K562 (cell line): ENCODE data around the gene MPI. TPM values are rescaled to one million over a fixed set of nuclear protein-coding genes. Genes with fewer than 3 reads are reported as not detected.

ENCODE experiments used
- ATAC-seq: fragments of 200-7000 bp; cut with Tn5 transposase; 3 replicates; pipeline ENCODE4 v1.9.1; 2020; ENCODE audit warnings: moderate library complexity
- BruUV-seq: library from RNA; stranded (reverse); fragments of 400-500 nt; replicated peaks from 2 replicates; lab custom pipeline; 2021; lab: Mats Ljungman, UMichigan
- CTCF ChIA-PET: fragments of 300-600 bp; formaldehyde crosslinking; extraction: SDS; loops from one replicate; lab custom pipeline; 2021; ENCODE audit warnings: low intra/inter-chr PET ratio; lab: Yijun Ruan, JAX
- POLR2A ChIA-PET: fragments of 300-600, 350-650 bp; sonication (Branson Sonifier 250); formaldehyde crosslinking; extraction: SDS; loops from one replicate; lab custom pipeline; 2021; ENCODE audit warnings: antibody characterized with exemption, inconsistent platforms; lab: Yijun Ruan, JAX
- DNase-seq, 4 experiments: peaks; one replicate each; pipeline versions ENCODE4 v3.0.0 to v3.0.0-alpha.2; 2011 to 2018; ENCODE audit warnings: low spot score in 3 of 4, mixed read lengths in 3 of 4; ENCODE audit errors: extremely low read depth in 1 of 4
- FAIRE-seq: peaks from 2 replicates; lab custom pipeline; 2011; peaks lifted over from hg19 to GRCh38; lab: Jason Lieb, UNC
- H2AFZ ChIP-seq: 2 replicates; pipeline ENCODE4 v1.6.0; 2011; ENCODE audit warnings: low read depth, low read length, control low read depth, inconsistent platforms
- H3K27ac ChIP-seq: fragments of 200-600 bp; 3 replicates; pipeline ENCODE4 v1.8.0; 2011; ENCODE audit warnings: low read depth, mild to moderate bottlenecking, control low read depth, inconsistent platforms, low read length, moderate library complexity, mixed read lengths; ENCODE audit errors: extremely low read depth
- H3K27me3 ChIP-seq, 2 experiments: fragments of 300-600 bp in 1 of 2; 2 replicates in 1 of 2; 3 replicates in 1 of 2; pipeline versions ENCODE4 v1.6.0 to v1.8.0; 2011; ENCODE audit warnings: inconsistent platforms in 2 of 2, low read length in 2 of 2, mild to moderate bottlenecking in 1 of 2, mixed read lengths in 1 of 2, moderate library complexity in 1 of 2; ENCODE audit not compliant: control insufficient read depth in 2 of 2, insufficient read depth in 2 of 2
- H3K36me3 ChIP-seq: fragments of 300-600 bp; 3 replicates; pipeline ENCODE4 v1.8.0; 2011; ENCODE audit warnings: mild to moderate bottlenecking, low read length, inconsistent platforms; ENCODE audit not compliant: control insufficient read depth, insufficient read depth
- H3K4me1 ChIP-seq, 2 experiments: fragments of 200-600 bp in 1 of 2; replicated peaks in 1 of 2; 2 replicates in 1 of 2; 3 replicates in 1 of 2; pipeline versions ENCODE4 v1.5.1 to v1.8.0; 2011; ENCODE audit warnings: inconsistent platforms in 2 of 2, low read length in 2 of 2, mild to moderate bottlenecking in 1 of 2, mixed read lengths in 1 of 2, moderate library complexity in 1 of 2; ENCODE audit not compliant: control insufficient read depth in 2 of 2, insufficient read depth in 2 of 2
- H3K4me2 ChIP-seq: 2 replicates; pipeline ENCODE4 v1.6.1; 2011; ENCODE audit warnings: low read length, control low read depth, inconsistent platforms, mixed read lengths; ENCODE audit not compliant: insufficient read depth
- H3K4me3 ChIP-seq: fragments of 200-600 bp; sonication (generic), shearing (Covaris generic); 2 replicates; pipeline ENCODE4 v1.5.1; 2016; ENCODE audit warnings: control low read depth, inconsistent platforms
- H3K79me2 ChIP-seq: fragments of 200-600 bp; 3 replicates; pipeline ENCODE4 v1.8.0; 2011; ENCODE audit warnings: low read length, inconsistent platforms; ENCODE audit not compliant: control insufficient read depth, insufficient read depth
- H3K9ac ChIP-seq, 2 experiments: 2 replicates each; pipeline versions ENCODE4 v1.6.0 to v1.6.1; 2011; ENCODE audit warnings: low read depth in 2 of 2, low read length in 2 of 2, control low read depth in 1 of 2, inconsistent platforms in 1 of 2, mild to moderate bottlenecking in 1 of 2, mixed read lengths in 1 of 2; ENCODE audit not compliant: insufficient read depth in 1 of 2
- H3K9me1 ChIP-seq: one replicate; pipeline ENCODE4 v1.6.0; 2011; ENCODE audit warnings: inconsistent platforms, mild to moderate bottlenecking, low read length, moderate library complexity; ENCODE audit not compliant: control insufficient read depth, insufficient read depth
- H3K9me3 ChIP-seq: replicated peaks from 2 replicates; pipeline ENCODE4 v1.5.1; 2011; ENCODE audit warnings: low read depth, low read length, inconsistent platforms; ENCODE audit not compliant: control insufficient read depth, insufficient read depth
- H4K20me1 ChIP-seq: replicated peaks from 2 replicates; pipeline ENCODE4 v1.6.1; 2011; ENCODE audit warnings: low read length, inconsistent platforms, mixed read lengths; ENCODE audit not compliant: control insufficient read depth, insufficient read depth
- CBFA2T3 ChIP-seq: fragments of 450-650 bp; IDR thresholded peaks from 2 replicates; pipeline ENCODE4 v1.6.1; 2017
- ETS2 ChIP-seq: IDR thresholded peaks from 2 replicates; pipeline ENCODE4 v1.6.1; 2016; ENCODE audit warnings: borderline replicate concordance, missing genetic modification characterization, mild to moderate bottlenecking, moderate library complexity, missing compliant biosample characterization; ENCODE audit not compliant: poor library complexity, severe bottlenecking
- NFIC ChIP-seq: fragments of 450-650 bp; IDR thresholded peaks from 2 replicates; pipeline ENCODE4 v1.6.1; 2017; ENCODE audit warnings: mild to moderate bottlenecking, inconsistent platforms
- ZC3H4 ChIP-seq: sonication (generic); formaldehyde crosslinking; IDR thresholded peaks from 2 replicates; pipeline ENCODE4 v1.9.0; 2021; ENCODE audit warnings: missing genetic modification reagents, borderline replicate concordance
- WGBS: fragments of 100-300 bp; shearing (Covaris generic); methylation state at CpG from one replicate; pipeline ENCODE4 v1.1.6; 2016; ENCODE audit warnings: low coverage, mixed read lengths; ENCODE audit not compliant: insufficient coverage; ENCODE audit errors: missing lambda C conversion rate; 5-methylcytosine and 5-hydroxymethylcytosine counted together
- in situ Hi-C: fragments of 300-500 bp; cut with MboI; formaldehyde crosslinking; loops from 4 replicates; pipeline ENCODE4 v1.15.0; 2018; ENCODE audit warnings: inconsistent platforms, mixed read lengths
- intact Hi-C: fragments of 100-400 bp; cut with micrococcal nuclease; formaldehyde crosslinking; loops from 2 replicates; pipeline ENCODE4 v1.14.2; 2022
- polyA plus RNA-seq, 8 experiments: library from polyadenylated mRNA; depleted of rRNA in 4 of 8; stranded (reverse) in 5 of 8; unstranded in 3 of 8; fragments of >200 nt; fragmentation: Nextera tagmentation in 2 of 8; fragmentation: Illumina TruSeq in 1 of 8; extraction: Ambion mirVana in 2 of 8; extraction: Trizol in 1 of 8; gene quantifications; 2 replicates each; pipeline versions ENCODE4 v1.2.1 to v1.2.3, GENCODE V29; 2011 to 2014; ENCODE audit warnings: inconsistent platforms in 1 of 8, missing spikeins in 1 of 8
- total RNA-seq, 7 experiments: library from RNA; depleted of rRNA in 6 of 7; stranded (reverse); fragments of >200 nt in 6 of 7; fragmentation: Illumina TruSeq in 2 of 7; extraction: Trizol in 2 of 7; gene quantifications; 2 replicates each; pipeline versions ENCODE4 v1.2.1 to v1.2.3, GENCODE V29; 2011 to 2021; ENCODE audit warnings: low replicate concordance in 1 of 7
- TF ChIP-seq, protein P1 (sequence below): sonication (generic); formaldehyde crosslinking; IDR thresholded peaks from 2 replicates; pipeline ENCODE4 v1.8.0; 2022; ENCODE audit warnings: mild to moderate bottlenecking, low read depth, missing genetic modification reagents
- TF ChIP-seq, protein P2 (sequence below): fragments of 450-650 bp; IDR thresholded peaks from 2 replicates; pipeline ENCODE4 v1.6.1; 2016
- TF ChIP-seq, protein P3 (sequence below), 3 experiments: IDR thresholded peaks in 2 of 3; conservative IDR thresholded peaks in 1 of 3; 2 replicates each; pipeline ENCODE4 v1.5.1; 2011 to 2012; ENCODE audit warnings: low read length in 3 of 3, mild to moderate bottlenecking in 3 of 3, control low read depth in 2 of 3, improper control_type of control experiment in 1 of 3, inconsistent platforms in 1 of 3, low read depth in 1 of 3, mixed read lengths in 1 of 3, moderate library complexity in 1 of 3; ENCODE audit not compliant: insufficient read depth in 2 of 3

The MPI gene
- total and polyA plus RNA-seq, 9 of the 15 experiments (the other 6 are each of a cell fraction or from before 2014, with no cell fraction given) = 30.7 to 105 (median 40.5) TPM

DNA sequence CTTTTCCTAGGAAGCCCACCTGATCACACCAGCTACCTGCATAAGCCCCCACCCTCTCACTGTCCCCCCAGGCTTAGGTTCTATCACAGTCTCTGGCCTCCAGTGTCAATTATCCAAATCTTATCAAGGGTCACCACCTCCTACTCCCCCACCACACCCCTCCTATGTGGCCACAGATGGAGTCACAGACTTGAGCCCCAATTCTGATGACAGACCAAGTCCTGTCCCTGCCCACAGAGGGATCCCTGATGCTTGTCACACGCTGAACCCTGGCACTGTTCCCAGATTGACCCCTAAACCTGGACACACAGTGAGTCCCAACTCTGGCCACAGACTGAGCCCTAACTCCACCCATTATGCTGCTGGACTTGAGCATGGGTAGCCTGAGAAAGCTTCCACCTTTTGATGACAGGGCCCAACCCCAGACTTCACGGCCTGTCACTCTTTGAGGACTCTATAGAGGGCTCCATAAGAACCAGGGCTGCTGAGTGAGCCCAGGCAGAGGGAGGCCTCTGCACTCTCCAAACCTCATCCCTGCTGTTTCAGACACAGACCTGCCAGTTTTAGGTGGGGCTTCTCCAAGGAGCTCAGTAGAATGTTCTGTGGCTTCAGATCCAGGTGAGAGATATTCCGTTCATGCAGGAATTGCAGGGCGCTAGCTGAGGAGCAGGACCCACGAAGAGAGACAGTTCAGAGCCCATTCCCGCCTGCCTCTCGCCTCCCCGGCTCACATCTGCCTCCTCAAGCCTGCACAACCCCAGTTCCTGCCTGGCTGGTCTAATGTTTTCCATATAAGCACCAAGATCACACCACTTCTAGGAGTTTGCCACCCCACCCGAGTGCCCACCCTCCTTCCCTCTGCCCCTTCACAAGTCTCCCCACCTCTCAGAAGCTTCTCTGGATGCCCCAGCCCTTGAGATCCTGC is 48.7 kb upstream of the MPI start:
- Histone ChIP-seq H4K20me1 (peaks cover 4% of the 10 kb centered on the region; the same call in 1 of the 2 replicates), H3K27me3 (no peaks in the 10 kb centered on the region), H3K4me1 (peaks cover 19 to 62% of the 10 kb centered on the region in 2 experiments; a peak in 4 of 5 replicates), H3K9ac (peak overlapping the region in 1 of 2 experiments; percentile 22; a peak in 2 of 4 replicates), H2AFZ (no peak overlapping the region), H3K79me2 (peaks cover 14% of the 10 kb centered on the region; the same call in 2 of the 3 replicates), H3K36me3 (peaks cover 60% of the 10 kb centered on the region; the same call in 2 of the 3 replicates), H3K9me1 (peaks cover 8% of the 10 kb centered on the region), H3K9me3 (no peaks in the 10 kb centered on the region), H3K4me3 (no peak overlapping the region), H3K27ac (no peak overlapping the region; the same call in 2 of the 3 replicates), H3K4me2 (no peak overlapping the region)
- FAIRE-seq (no peak), ATAC-seq (no peak), DNase-seq (peak in 3 of 4 experiments; percentile 27 to 72 (median 69))
- in situ Hi-C loops (no loop called here), intact Hi-C loops (loop anchor here (5.0 kb wide), 3 partner anchors 51 to 146 kb away; partner anchors contain the start of gene MPI)
- CTCF ChIA-PET = no interaction called here
- no TSS peak for BruUV-seq
- POLR2A ChIA-PET = no interaction called here
- TF ChIP-seq, protein P1, sequence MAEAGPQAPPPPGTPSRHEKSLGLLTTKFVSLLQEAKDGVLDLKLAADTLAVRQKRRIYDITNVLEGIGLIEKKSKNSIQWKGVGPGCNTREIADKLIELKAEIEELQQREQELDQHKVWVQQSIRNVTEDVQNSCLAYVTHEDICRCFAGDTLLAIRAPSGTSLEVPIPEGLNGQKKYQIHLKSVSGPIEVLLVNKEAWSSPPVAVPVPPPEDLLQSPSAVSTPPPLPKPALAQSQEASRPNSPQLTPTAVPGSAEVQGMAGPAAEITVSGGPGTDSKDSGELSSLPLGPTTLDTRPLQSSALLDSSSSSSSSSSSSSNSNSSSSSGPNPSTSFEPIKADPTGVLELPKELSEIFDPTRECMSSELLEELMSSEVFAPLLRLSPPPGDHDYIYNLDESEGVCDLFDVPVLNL (CRISPR knock-in tag) = no peak
- TF ChIP-seq, protein P2, sequence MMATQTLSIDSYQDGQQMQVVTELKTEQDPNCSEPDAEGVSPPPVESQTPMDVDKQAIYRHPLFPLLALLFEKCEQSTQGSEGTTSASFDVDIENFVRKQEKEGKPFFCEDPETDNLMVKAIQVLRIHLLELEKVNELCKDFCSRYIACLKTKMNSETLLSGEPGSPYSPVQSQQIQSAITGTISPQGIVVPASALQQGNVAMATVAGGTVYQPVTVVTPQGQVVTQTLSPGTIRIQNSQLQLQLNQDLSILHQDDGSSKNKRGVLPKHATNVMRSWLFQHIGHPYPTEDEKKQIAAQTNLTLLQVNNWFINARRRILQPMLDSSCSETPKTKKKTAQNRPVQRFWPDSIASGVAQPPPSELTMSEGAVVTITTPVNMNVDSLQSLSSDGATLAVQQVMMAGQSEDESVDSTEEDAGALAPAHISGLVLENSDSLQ = peak; percentile 56
- TF ChIP-seq ZC3H4 (CRISPR knock-in tag) (no peak), ETS2 (tag) (no peak), CBFA2T3 (peak; percentile 24; the same call in 1 of the 2 replicates), NFIC (0 out of 2 replicates have a peak, but pooled peaks have one; percentile 18)
- TF ChIP-seq, protein P3, sequence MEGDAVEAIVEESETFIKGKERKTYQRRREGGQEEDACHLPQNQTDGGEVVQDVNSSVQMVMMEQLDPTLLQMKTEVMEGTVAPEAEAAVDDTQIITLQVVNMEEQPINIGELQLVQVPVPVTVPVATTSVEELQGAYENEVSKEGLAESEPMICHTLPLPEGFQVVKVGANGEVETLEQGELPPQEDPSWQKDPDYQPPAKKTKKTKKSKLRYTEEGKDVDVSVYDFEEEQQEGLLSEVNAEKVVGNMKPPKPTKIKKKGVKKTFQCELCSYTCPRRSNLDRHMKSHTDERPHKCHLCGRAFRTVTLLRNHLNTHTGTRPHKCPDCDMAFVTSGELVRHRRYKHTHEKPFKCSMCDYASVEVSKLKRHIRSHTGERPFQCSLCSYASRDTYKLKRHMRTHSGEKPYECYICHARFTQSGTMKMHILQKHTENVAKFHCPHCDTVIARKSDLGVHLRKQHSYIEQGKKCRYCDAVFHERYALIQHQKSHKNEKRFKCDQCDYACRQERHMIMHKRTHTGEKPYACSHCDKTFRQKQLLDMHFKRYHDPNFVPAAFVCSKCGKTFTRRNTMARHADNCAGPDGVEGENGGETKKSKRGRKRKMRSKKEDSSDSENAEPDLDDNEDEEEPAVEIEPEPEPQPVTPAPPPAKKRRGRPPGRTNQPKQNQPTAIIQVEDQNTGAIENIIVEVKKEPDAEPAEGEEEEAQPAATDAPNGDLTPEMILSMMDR (IDR thresholded peaks at IDR 0.05 in 2 of 3, conservative IDR thresholded peaks at IDR 0.05 in 1 of 3; ENCODE audit: insufficient read depth in 2 of 3, low read depth in 1 of 3, low read length in 3 of 3) = 0 out of 6 replicates have a peak, but pooled peaks of 1 of the 3 experiments have one; percentile 1
- WGBS = 61% methylated on average over 5 of the region's 9 CpGs
